H1 (cell line): Measurements from ENCODE around the gene SESN1. TPM values are rescaled to one million over a fixed set of nuclear protein-coding genes. Genes with fewer than 3 reads are reported as not detected.

ENCODE experiments used
- CTCF ChIA-PET: fragments of 300-600 bp; sonication (Branson Sonifier 250); formaldehyde crosslinking; loops from one replicate; lab custom pipeline; 2021; ENCODE audit not compliant: partially characterized antibody; lab: Charles Lee
- POLR2A ChIA-PET: fragments of 300-600 bp; sonication (Branson Sonifier 250); formaldehyde crosslinking; loops from one replicate; lab custom pipeline; 2021; ENCODE audit warnings: inconsistent platforms; ENCODE audit not compliant: partially characterized antibody; lab: Charles Lee
- DNase-seq, 2 experiments: peaks; one replicate each; pipeline versions ENCODE4 v3.0.0 to v3.0.0-alpha.2; 2010 to 2022; ENCODE audit warnings: low spot score in 2 of 2, low read depth in 1 of 2, mixed read lengths in 1 of 2
- FAIRE-seq: peaks from 2 replicates; lab custom pipeline; 2011; peaks lifted over from hg19 to GRCh38; lab: Jason Lieb, UNC
- H2AFZ ChIP-seq: 2 replicates; pipeline ENCODE4 v1.8.1; 2012; ENCODE audit warnings: low read length, inconsistent platforms
- H2AK5ac ChIP-seq: 2 replicates; pipeline ENCODE4 v1.6.1; 2013; ENCODE audit warnings: low read depth, low read length
- H2BK120ac ChIP-seq: replicated peaks from 2 replicates; pipeline ENCODE3; 2013; ENCODE audit warnings: low read depth, low read length, inconsistent platforms
- H2BK12ac ChIP-seq: 2 replicates; pipeline ENCODE4 v1.6.1; 2013; ENCODE audit warnings: low read depth, low read length
- H2BK15ac ChIP-seq: 2 replicates; pipeline ENCODE4 v1.6.1; 2013; ENCODE audit warnings: low read length
- H2BK20ac ChIP-seq: 2 replicates; pipeline ENCODE4 v1.6.1; 2013; ENCODE audit warnings: low read length
- H2BK5ac ChIP-seq: 2 replicates; pipeline ENCODE4 v1.6.1; 2013; ENCODE audit warnings: low read depth, low read length
- H3K14ac ChIP-seq: 2 replicates; pipeline ENCODE4 v1.6.1; 2013; ENCODE audit warnings: inconsistent platforms; ENCODE audit not compliant: insufficient read length
- H3K18ac ChIP-seq: 2 replicates; pipeline ENCODE4 v1.6.1; 2013; ENCODE audit warnings: low read length; ENCODE audit errors: extremely low read depth
- H3K23ac ChIP-seq: 2 replicates; pipeline ENCODE4 v1.6.1; 2013; ENCODE audit warnings: inconsistent platforms; ENCODE audit not compliant: insufficient read length
- H3K23me2 ChIP-seq: 2 replicates; pipeline ENCODE4 v1.6.1; 2013; ENCODE audit warnings: low read depth, low read length
- H3K27ac ChIP-seq: 2 replicates; pipeline ENCODE4 v1.6.1; 2011; ENCODE audit warnings: low read depth, low read length, inconsistent platforms
- H3K27me3 ChIP-seq, 4 experiments: replicated peaks in 1 of 4; 1 replicate in 1 of 4; 2 replicates in 3 of 4; pipeline versions ENCODE4 v1.6.1 to v1.8.1; 2011 to 2013; ENCODE audit warnings: low read length in 3 of 4, mild to moderate bottlenecking in 3 of 4, inconsistent platforms in 2 of 4, mixed read lengths in 2 of 4, moderate library complexity in 1 of 4; ENCODE audit not compliant: control insufficient read depth in 3 of 4, insufficient read depth in 3 of 4; ENCODE audit errors: extremely low read depth in 1 of 4
- H3K36me3 ChIP-seq, 4 experiments: 2 replicates each; pipeline versions ENCODE4 v1.6.1 to v1.8.1; 2011 to 2013; ENCODE audit warnings: mild to moderate bottlenecking in 4 of 4, low read length in 3 of 4, moderate library complexity in 2 of 4, control low read depth in 1 of 4, inconsistent platforms in 1 of 4; ENCODE audit not compliant: insufficient read depth in 4 of 4, control insufficient read depth in 2 of 4
- H3K4ac ChIP-seq: replicated peaks from 2 replicates; pipeline ENCODE3; 2013; ENCODE audit warnings: low read length, low read depth, mixed read lengths, inconsistent platforms; ENCODE audit not compliant: insufficient read length
- H3K4me1 ChIP-seq, 4 experiments: replicated peaks in 1 of 4; 1 replicate in 1 of 4; 2 replicates in 3 of 4; pipeline versions ENCODE4 v1.6.1 to v1.8.1; 2011 to 2013; ENCODE audit warnings: low read length in 3 of 4, inconsistent platforms in 2 of 4, mixed read lengths in 1 of 4; ENCODE audit not compliant: insufficient read depth in 4 of 4, control insufficient read depth in 3 of 4
- H3K4me2 ChIP-seq, 2 experiments: 2 replicates each; pipeline versions ENCODE4 v1.6.1 to v1.8.1; 2011 to 2013; ENCODE audit warnings: low read depth in 2 of 2, low read length in 2 of 2, control low read depth in 1 of 2, inconsistent platforms in 1 of 2, mild to moderate bottlenecking in 1 of 2; ENCODE audit not compliant: insufficient read depth in 1 of 2
- H3K4me3 ChIP-seq, 4 experiments: fragments of 200-600, 300-600 bp in 1 of 4; sonication (generic), shearing (Covaris generic), sonication (Bioruptor Twin) in 1 of 4; 2 replicates each; pipeline versions ENCODE4 v1.5.1 to v1.8.1; 2011 to 2016; ENCODE audit warnings: low read length in 4 of 4, low read depth in 3 of 4, control low read depth in 2 of 4, inconsistent platforms in 2 of 4, mild to moderate bottlenecking in 2 of 4, mixed read lengths in 1 of 4, moderate library complexity in 1 of 4; ENCODE audit not compliant: insufficient read depth in 2 of 4; ENCODE audit errors: extremely low read depth in 1 of 4
- H3K56ac ChIP-seq: replicated peaks from 2 replicates; pipeline ENCODE3; 2013; ENCODE audit warnings: low read depth, mild to moderate bottlenecking, mixed read lengths, low read length, inconsistent platforms; ENCODE audit not compliant: insufficient read length
- H3K79me1 ChIP-seq: 2 replicates; pipeline ENCODE4 v1.6.1; 2013; ENCODE audit warnings: low read depth, low read length, control low read depth
- H3K79me2 ChIP-seq, 2 experiments: 2 replicates each; pipeline versions ENCODE4 v1.6.1 to v1.8.1; 2012 to 2013; ENCODE audit warnings: low read length in 2 of 2, mild to moderate bottlenecking in 2 of 2, inconsistent platforms in 1 of 2; ENCODE audit not compliant: insufficient read depth in 2 of 2, control insufficient read depth in 1 of 2
- H3K9ac ChIP-seq, 4 experiments: replicated peaks in 1 of 4; 1 replicate in 1 of 4; 2 replicates in 3 of 4; pipeline versions ENCODE4 v1.6.1 to v1.8.1; 2011 to 2013; ENCODE audit warnings: low read depth in 3 of 4, low read length in 3 of 4, control low read depth in 2 of 4, mild to moderate bottlenecking in 2 of 4, moderate library complexity in 2 of 4, inconsistent platforms in 1 of 4; ENCODE audit errors: extremely low read depth in 1 of 4
- H3K9me3 ChIP-seq, 2 experiments: 2 replicates each; pipeline versions ENCODE4 v1.6.1 to v1.8.1; 2012 to 2013; ENCODE audit warnings: mild to moderate bottlenecking in 2 of 2, moderate library complexity in 2 of 2, control low read depth in 1 of 2, inconsistent platforms in 1 of 2, low read depth in 1 of 2, low read length in 1 of 2, mixed read lengths in 1 of 2; ENCODE audit not compliant: insufficient read depth in 2 of 2
- H4K20me1 ChIP-seq, 2 experiments: replicated peaks in 1 of 2; 2 replicates each; pipeline versions ENCODE3 to v1.8.1; 2011 to 2013; ENCODE audit warnings: inconsistent platforms in 2 of 2, low read length in 2 of 2, mild to moderate bottlenecking in 1 of 2; ENCODE audit not compliant: insufficient read depth in 2 of 2, control insufficient read depth in 1 of 2
- H4K5ac ChIP-seq: 2 replicates; pipeline ENCODE4 v1.6.1; 2013; ENCODE audit warnings: low read length, low read depth, mixed read lengths, inconsistent platforms; ENCODE audit not compliant: insufficient read length
- H4K8ac ChIP-seq: 2 replicates; pipeline ENCODE4 v1.8.0; 2013; ENCODE audit warnings: mild to moderate bottlenecking, moderate library complexity, low read length, inconsistent platforms; ENCODE audit not compliant: insufficient read depth; ENCODE audit errors: extremely low read depth
- H4K91ac ChIP-seq: replicated peaks from 2 replicates; pipeline ENCODE3; 2013; ENCODE audit warnings: low read length, mixed read lengths, inconsistent platforms; ENCODE audit not compliant: insufficient read length
- ATF3 ChIP-seq: IDR thresholded peaks from 2 replicates; pipeline ENCODE4 v1.6.1; 2011; ENCODE audit warnings: low read depth, mild to moderate bottlenecking, low read length; ENCODE audit not compliant: insufficient read depth
- GTF2F1 ChIP-seq: IDR thresholded peaks from 2 replicates; pipeline ENCODE4 v1.6.1; 2012; ENCODE audit warnings: low read depth, low read length, improper control_type of control experiment, borderline replicate concordance
- HDAC2 ChIP-seq, 2 experiments: fragments of 300-600 bp in 1 of 2; sonication (generic) in 1 of 2; IDR thresholded peaks; 2 replicates each; pipeline ENCODE4 v1.6.1; 2011 to 2012; ENCODE audit warnings: low read depth in 2 of 2, low read length in 2 of 2, mild to moderate bottlenecking in 2 of 2, moderate library complexity in 2 of 2, borderline replicate concordance in 1 of 2, inconsistent platforms in 1 of 2
- HDAC6 ChIP-seq: IDR thresholded peaks from one replicate; pipeline ENCODE4 v1.7.1; 2012; ENCODE audit warnings: low read depth, mild to moderate bottlenecking, inconsistent platforms, low read length, moderate library complexity
- JUN ChIP-seq: IDR thresholded peaks from 2 replicates; pipeline ENCODE4 v1.6.1; 2011; ENCODE audit warnings: low read depth, mild to moderate bottlenecking, improper control_type of control experiment, low read length
- JUND ChIP-seq: IDR thresholded peaks from 2 replicates; pipeline ENCODE4 v1.6.1; 2011; ENCODE audit warnings: mild to moderate bottlenecking, improper control_type of control experiment, low read length
- KDM5A ChIP-seq: fragments of 200-600 bp; IDR thresholded peaks from 2 replicates; pipeline ENCODE4 v1.7.1; 2012; ENCODE audit warnings: mild to moderate bottlenecking, low read length, inconsistent platforms, mixed read lengths
- MAX ChIP-seq: IDR thresholded peaks from 2 replicates; pipeline ENCODE4 v1.6.1; 2012; ENCODE audit warnings: inconsistent platforms
- RXRA ChIP-seq: IDR thresholded peaks from 2 replicates; pipeline ENCODE4 v1.6.1; 2011; ENCODE audit warnings: low read depth, mild to moderate bottlenecking, low read length, moderate library complexity; ENCODE audit not compliant: insufficient read depth
- SIRT6 ChIP-seq: IDR thresholded peaks from one replicate; pipeline ENCODE4 v1.7.1; 2012; ENCODE audit warnings: low read length, inconsistent platforms
- SIX5 ChIP-seq: IDR thresholded peaks from 2 replicates; pipeline ENCODE4 v1.6.1; 2011; ENCODE audit warnings: mild to moderate bottlenecking, low read depth, low read length
- SP4 ChIP-seq: IDR thresholded peaks from 2 replicates; pipeline ENCODE4 v1.6.1; 2012; ENCODE audit warnings: low read length, inconsistent platforms
- SRF ChIP-seq: IDR thresholded peaks from 2 replicates; pipeline ENCODE4 v1.6.1; 2011; ENCODE audit warnings: mild to moderate bottlenecking, low read depth, low read length, moderate library complexity
- TEAD4 ChIP-seq: IDR thresholded peaks from 2 replicates; pipeline ENCODE4 v1.6.1; 2012; ENCODE audit warnings: low read depth, low read length, inconsistent platforms, mixed read lengths
- ZNF274 ChIP-seq: IDR thresholded peaks from 2 replicates; pipeline ENCODE4 v1.7.0; 2012; ENCODE audit warnings: low read length, borderline replicate concordance; ENCODE audit errors: extremely low read depth
- WGBS, 2 experiments: shearing (Covaris generic) in 1 of 2; methylation state at CpG; one replicate each; pipeline versions ENCODE4 v1.1.6 to v1.1.7; 2013 to 2015; ENCODE audit warnings: low lambda C conversion rate in 2 of 2, mixed read lengths in 2 of 2, inconsistent platforms in 1 of 2, low coverage in 1 of 2, missing lambda C conversion rate in 1 of 2; ENCODE audit not compliant: insufficient replicate concordance in 2 of 2, insufficient coverage in 1 of 2, insufficient read length in 1 of 2; ENCODE audit errors: extremely low coverage in 1 of 2, missing lambda C conversion rate in 1 of 2; 5-methylcytosine and 5-hydroxymethylcytosine counted together
- polyA plus RNA-seq, 7 experiments: library from polyadenylated mRNA; depleted of rRNA in 3 of 7; stranded (reverse) in 5 of 7; unstranded in 2 of 7; fragments of >200 nt in 5 of 7; fragments of 200-250 nt in 2 of 7; gene quantifications; 1 replicate in 5 of 7; 2 replicates in 1 of 7; 4 replicates in 1 of 7; pipeline versions ENCODE4 v1.2.1 to v1.2.3, GENCODE V29; 2011 to 2013; ENCODE audit warnings: missing spikeins in 2 of 7, mixed read lengths in 2 of 7
- total RNA-seq: library from RNA; stranded (reverse); fragmentation: NEBNext Ultra II Directional; extraction: Animal tissue kit (Norgen Biotek cat#: 25700); gene quantifications from 2 replicates; pipeline ENCODE4 v1.2.1, GENCODE V29; 2021

SESN1 gene
- total and polyA plus RNA-seq, 2 of the 8 experiments (the other 6 are each of a cell fraction or from before 2014, with no cell fraction given): 12.8 to 15.6 TPM

DNA sequence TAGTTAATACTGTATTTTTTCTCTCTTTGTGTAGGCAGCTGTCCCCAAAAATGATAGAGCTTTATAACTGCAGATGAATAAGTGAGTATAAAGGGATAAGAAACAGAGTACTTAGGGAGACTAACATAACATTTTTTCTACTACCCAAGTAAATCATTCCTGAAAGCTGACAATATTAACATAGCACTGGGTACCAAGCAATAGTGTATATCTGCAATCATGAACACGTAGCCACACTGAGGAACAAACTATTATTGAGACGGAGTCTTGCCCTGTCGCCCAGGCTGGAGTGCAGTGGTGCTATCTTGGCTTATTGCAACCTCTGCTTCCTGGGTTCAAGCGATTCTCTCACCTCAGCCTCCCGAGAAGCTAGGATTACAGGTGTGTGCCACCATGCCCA lies 105.9 kb downstream of the SESN1 start:
- H3K27me3 ChIP-seq: no peaks in the 10 kb centered on the region
- H4K20me1 ChIP-seq: no peaks in the 10 kb centered on the region
- FAIRE-seq (no peak), DNase-seq (no peak)
- no peaks in the 10 kb centered on the region for H3K79me2 ChIP-seq
- no peak overlapping the region for H3K4ac ChIP-seq
- no peak overlapping the region for H2BK20ac ChIP-seq
- H3K9ac ChIP-seq: no peak overlapping the region
- H3K9me3 ChIP-seq: no peaks in the 10 kb centered on the region
- no peak overlapping the region for H2AFZ ChIP-seq
- no peak overlapping the region for H3K27ac ChIP-seq
- H3K23me2 ChIP-seq: 0 out of 2 replicates have a peak, but pooled peaks cover 2% of the 10 kb centered on the region
- H3K36me3 ChIP-seq: peaks cover 0 to 42% (median 14%) of the 10 kb centered on the region in 4 experiments; a peak in 5 of 8 replicates
- no peak overlapping the region for H4K5ac ChIP-seq
- H4K8ac ChIP-seq: no peak overlapping the region
- no peak overlapping the region for H2BK5ac ChIP-seq
- WGBS, 2 experiments: 96% methylated on average over 5 of the region's 5 CpGs; no CpG with 5 or more reads in 1 of the 2 experiments
- H2BK12ac ChIP-seq: no peak overlapping the region
- H4K91ac ChIP-seq: no peak overlapping the region
- H3K4me3 ChIP-seq: no peak overlapping the region
- no peak overlapping the region for H3K14ac ChIP-seq
- H2BK120ac ChIP-seq: no peak overlapping the region
- no peak overlapping the region for H3K18ac ChIP-seq
- H2AK5ac ChIP-seq: no peak overlapping the region
- no peaks in the 10 kb centered on the region for H3K79me1 ChIP-seq
- H3K4me2 ChIP-seq: no peak overlapping the region
- POLR2A ChIA-PET: no interaction called here
- CTCF ChIA-PET: interaction anchor here (1.4 kb wide), 1 partner anchor 19 kb away, joined by 3 read pairs; no protein-coding TSS in a partner anchor
- H2BK15ac ChIP-seq: no peak overlapping the region
- H3K23ac ChIP-seq: no peak overlapping the region
- no peak for TF ChIP-seq ZNF274
- TF ChIP-seq HDAC2 (IDR thresholded peaks at IDR 0.05; ENCODE audit: borderline replicate concordance in 1 of 2, low read depth in 2 of 2, low read length in 2 of 2): no peak
- TF ChIP-seq TEAD4: no peak
- no peak for TF ChIP-seq SIRT6
- no peak for TF ChIP-seq SIX5
- TF ChIP-seq HDAC6: no peak
- no peak for TF ChIP-seq JUN
- TF ChIP-seq GTF2F1: no peak
- TF ChIP-seq MAX: no peak
- TF ChIP-seq JUND: no peak
- no peak for TF ChIP-seq SRF
- TF ChIP-seq KDM5A: no peak
- TF ChIP-seq SP4: no peak
- TF ChIP-seq RXRA: no peak
- TF ChIP-seq ATF3: no peak
- TF ChIP-seq, all 59 proteins: peak for 0
- no peaks in the 10 kb centered on the region for H3K4me1 ChIP-seq
- H3K56ac ChIP-seq: no peak overlapping the region
